ENCODE data around the gene RHEBL1. TPM values are rescaled to one million over a fixed set of nuclear protein-coding genes. Genes with fewer than 3 reads are reported as not detected.

The RHEBL1 gene
- total RNA-seq, 5 donors from 2014 or later (not counting 1 experiment from before 2014, with no cell fraction given) = 2.3 to 5.3 (median 2.5) TPM

- Mint-ChIP-seq H3K36me3 (peaks cover 46% of the 10 kb centered on the region), H3K27ac (no peak overlapping the region), H3K9me3 (no peaks in the 10 kb centered on the region), H3K4me3 (no peak overlapping the region), H3K4me1 (no peaks in the 10 kb centered on the region), H3K27me3 (no peaks in the 10 kb centered on the region)
- Histone ChIP-seq H3K36me3 (ENCODE audit: control insufficient read depth in 2 of 2, extremely low read depth in 1 of 2, insufficient read depth in 1 of 2, low read length in 1 of 2) (peaks cover 23 to 84% of the 10 kb centered on the region in 2 donors), H3K4me3 (ENCODE audit: control insufficient read depth in 1 of 2, extremely low read depth in 1 of 2, low read length in 1 of 2) (no peak overlapping the region), H3K4me1 (ENCODE audit: control insufficient read depth in 1 of 2, extremely low read depth in 1 of 2, insufficient read depth in 2 of 2, low read length in 2 of 2) (peaks cover 0 to 4% of the 10 kb centered on the region in 2 experiments), H3K27me3 (replicated peaks in 1 of 2; ENCODE audit: control insufficient read depth in 2 of 2, extremely low read depth in 1 of 2, insufficient read depth in 2 of 2, low read length in 1 of 2) (no peaks in the 10 kb centered on the region), H3K9me3 (no peaks in the 10 kb centered on the region), H3K27ac (ENCODE audit: low read length) (no peak overlapping the region)
- 97% methylated on average over 19 of the region's 26 CpGs for WGBS (ENCODE audit: insufficient coverage)
- DNase-seq (no peak), ATAC-seq (replicated peaks in 1 of 4) (no peak)
- ChIA-PET POLR2A (interaction anchor here in 1 of 2 donors (0.5 kb wide), 1 partner anchor 9 kb away, joined by 3 read pairs; no protein-coding TSS in a partner anchor), CTCF (no interaction called here)
Measured at GRCh38 chr12:49026678-49027480, 42.9 kb downstream of the RHEBL1 start.

GRCh38 chr12:49026101-49026500 lies 43.7 kb downstream of the RHEBL1 start:
- POLR2A ChIA-PET = no interaction called here
- H3K27ac ChIP-seq (ENCODE audit: low read length) = no peak overlapping the region
- H3K9me3 ChIP-seq = no peaks in the 10 kb centered on the region
- H3K4me1 Mint-ChIP-seq = no peaks in the 10 kb centered on the region
- no peak overlapping the region for H3K4me3 Mint-ChIP-seq
- H3K9me3 Mint-ChIP-seq = no peaks in the 10 kb centered on the region
- peaks cover 50% of the 10 kb centered on the region for H3K36me3 Mint-ChIP-seq
- no peak overlapping the region for H3K4me3 ChIP-seq (ENCODE audit: control insufficient read depth in 1 of 2, extremely low read depth in 1 of 2, low read length in 1 of 2)
- no peaks in the 10 kb centered on the region for H3K27me3 Mint-ChIP-seq
- peaks cover 0 to 1% of the 10 kb centered on the region in 2 experiments for H3K4me1 ChIP-seq (ENCODE audit: control insufficient read depth in 1 of 2, extremely low read depth in 1 of 2, insufficient read depth in 2 of 2, low read length in 2 of 2)
- 98% methylated on average over 21 of the region's 21 CpGs for WGBS (ENCODE audit: insufficient coverage)
- no peaks in the 10 kb centered on the region for H3K27me3 ChIP-seq (replicated peaks in 1 of 2; ENCODE audit: control insufficient read depth in 2 of 2, extremely low read depth in 1 of 2, insufficient read depth in 2 of 2, low read length in 1 of 2)
- CTCF ChIA-PET = no interaction called here
- no peak for ATAC-seq (replicated peaks in 1 of 4)
- H3K27ac Mint-ChIP-seq = no peak overlapping the region
- no peak for DNase-seq
- peaks cover 22 to 88% of the 10 kb centered on the region in 2 donors for H3K36me3 ChIP-seq (ENCODE audit: control insufficient read depth in 2 of 2, extremely low read depth in 1 of 2, insufficient read depth in 1 of 2, low read length in 1 of 2)

- DNase-seq (no peak), ATAC-seq (replicated peaks in 1 of 4) (no peak)
- Mint-ChIP-seq H3K27me3 (no peaks in the 10 kb centered on the region), H3K36me3 (peaks cover 50% of the 10 kb centered on the region), H3K4me1 (no peaks in the 10 kb centered on the region), H3K9me3 (no peaks in the 10 kb centered on the region), H3K4me3 (no peak overlapping the region), H3K27ac (no peak overlapping the region)
- Histone ChIP-seq H3K4me1 (ENCODE audit: control insufficient read depth in 1 of 2, extremely low read depth in 1 of 2, insufficient read depth in 2 of 2, low read length in 2 of 2) (no peaks in the 10 kb centered on the region), H3K4me3 (ENCODE audit: control insufficient read depth in 1 of 2, extremely low read depth in 1 of 2, low read length in 1 of 2) (no peak overlapping the region), H3K36me3 (ENCODE audit: control insufficient read depth in 2 of 2, extremely low read depth in 1 of 2, insufficient read depth in 1 of 2, low read length in 1 of 2) (peaks cover 20 to 85% of the 10 kb centered on the region in 2 donors), H3K9me3 (no peaks in the 10 kb centered on the region), H3K27me3 (replicated peaks in 1 of 2; ENCODE audit: control insufficient read depth in 2 of 2, extremely low read depth in 1 of 2, insufficient read depth in 2 of 2, low read length in 1 of 2) (no peaks in the 10 kb centered on the region), H3K27ac (ENCODE audit: low read length) (no peak overlapping the region)
- no CpG with 5 or more reads among the region's 4 CpGs for WGBS (ENCODE audit: insufficient coverage)
- ChIA-PET CTCF (no interaction called here), POLR2A (no interaction called here)
Measured at GRCh38 chr12:49025463-49025862, 44.3 kb downstream of the RHEBL1 start.

GRCh38 chr12:49024543-49024942 lies 45.2 kb downstream of the RHEBL1 start:
- H3K9me3 Mint-ChIP-seq = no peaks in the 10 kb centered on the region
- Histone ChIP-seq H3K36me3 (ENCODE audit: control insufficient read depth in 2 of 2, extremely low read depth in 1 of 2, insufficient read depth in 1 of 2, low read length in 1 of 2) (peaks cover 20 to 82% of the 10 kb centered on the region in 2 donors), H3K27me3 (replicated peaks in 1 of 2; ENCODE audit: control insufficient read depth in 2 of 2, extremely low read depth in 1 of 2, insufficient read depth in 2 of 2, low read length in 1 of 2) (no peaks in the 10 kb centered on the region), H3K27ac (ENCODE audit: low read length) (no peak overlapping the region), H3K4me3 (ENCODE audit: control insufficient read depth in 1 of 2, extremely low read depth in 1 of 2, low read length in 1 of 2) (no peak overlapping the region), H3K4me1 (ENCODE audit: control insufficient read depth in 1 of 2, extremely low read depth in 1 of 2, insufficient read depth in 2 of 2, low read length in 2 of 2) (peaks cover 3 to 5% of the 10 kb centered on the region in 2 experiments), H3K9me3 (no peaks in the 10 kb centered on the region)
- no peaks in the 10 kb centered on the region for H3K27me3 Mint-ChIP-seq
- ATAC-seq (replicated peaks in 1 of 4) (no peak), DNase-seq (no peak)
- no peak overlapping the region for H3K27ac Mint-ChIP-seq
- POLR2A ChIA-PET = no interaction called here
- peaks cover 5 to 6% (median 5%) of the 10 kb centered on the region in 3 donors for H3K4me1 Mint-ChIP-seq
- 98% methylated on average over 10 of the region's 12 CpGs for WGBS (ENCODE audit: insufficient coverage)
- no peak overlapping the region for H3K4me3 Mint-ChIP-seq
- H3K36me3 Mint-ChIP-seq = peaks cover 45% of the 10 kb centered on the region
- CTCF ChIA-PET = interaction anchor here (0.5 kb wide), 2 partner anchors 693 to 804 kb away, joined by 3 to 4 read pairs; no protein-coding TSS in a partner anchor

- POLR2A ChIA-PET = no interaction called here
- H3K4me1 Mint-ChIP-seq = peaks cover 10 to 11% (median 10%) of the 10 kb centered on the region in 3 donors
- H3K27me3 Mint-ChIP-seq = no peaks in the 10 kb centered on the region
- DNase-seq (no peak), ATAC-seq (replicated peaks in 1 of 4) (no peak)
- CTCF ChIA-PET = interaction anchor here in 1 of 2 donors (0.7 kb wide), 1 partner anchor 96 kb away, joined by 3 read pairs; no protein-coding TSS in a partner anchor
- H3K27ac Mint-ChIP-seq = no peak overlapping the region
- H3K9me3 Mint-ChIP-seq = no peaks in the 10 kb centered on the region
- no CpG with 5 or more reads among the region's 2 CpGs for WGBS (ENCODE audit: insufficient coverage)
- Histone ChIP-seq H3K4me1 (ENCODE audit: control insufficient read depth in 1 of 2, extremely low read depth in 1 of 2, insufficient read depth in 2 of 2, low read length in 2 of 2) (peaks cover 6 to 12% of the 10 kb centered on the region in 2 experiments), H3K27ac (ENCODE audit: low read length) (no peak overlapping the region), H3K27me3 (replicated peaks in 1 of 2; ENCODE audit: control insufficient read depth in 2 of 2, extremely low read depth in 1 of 2, insufficient read depth in 2 of 2, low read length in 1 of 2) (no peaks in the 10 kb centered on the region), H3K4me3 (ENCODE audit: control insufficient read depth in 1 of 2, extremely low read depth in 1 of 2, low read length in 1 of 2) (no peak overlapping the region), H3K36me3 (ENCODE audit: control insufficient read depth in 2 of 2, extremely low read depth in 1 of 2, insufficient read depth in 1 of 2, low read length in 1 of 2) (peaks cover 20 to 75% of the 10 kb centered on the region in 2 donors), H3K9me3 (no peaks in the 10 kb centered on the region)
- no peak overlapping the region for H3K4me3 Mint-ChIP-seq
- peaks cover 42% of the 10 kb centered on the region for H3K36me3 Mint-ChIP-seq
Measured at GRCh38 chr12:49023812-49024211, 46.0 kb downstream of the RHEBL1 start.

- no peak for ATAC-seq (replicated peaks in 1 of 4)
- no peak for DNase-seq
- H3K4me1 ChIP-seq (ENCODE audit: control insufficient read depth in 1 of 2, extremely low read depth in 1 of 2, insufficient read depth in 2 of 2, low read length in 2 of 2) = peaks cover 6 to 18% of the 10 kb centered on the region in 2 experiments
- H3K9me3 Mint-ChIP-seq = no peaks in the 10 kb centered on the region
- peak overlapping the region in 1 of 2 donors; percentile 56 for H3K27ac Mint-ChIP-seq
- H3K27ac ChIP-seq (ENCODE audit: low read length) = no peak overlapping the region
- no peak overlapping the region for H3K4me3 Mint-ChIP-seq
- CTCF ChIA-PET = no interaction called here
- H3K4me1 Mint-ChIP-seq = peaks cover 16 to 18% (median 18%) of the 10 kb centered on the region in 3 donors
- no peak overlapping the region for H3K4me3 ChIP-seq (ENCODE audit: control insufficient read depth in 1 of 2, extremely low read depth in 1 of 2, low read length in 1 of 2)
- H3K36me3 ChIP-seq (ENCODE audit: control insufficient read depth in 2 of 2, extremely low read depth in 1 of 2, insufficient read depth in 1 of 2, low read length in 1 of 2) = peaks cover 20 to 64% of the 10 kb centered on the region in 2 donors
- no peaks in the 10 kb centered on the region for H3K9me3 ChIP-seq
- no peaks in the 10 kb centered on the region for H3K27me3 Mint-ChIP-seq
- POLR2A ChIA-PET = interaction anchor here in 1 of 2 donors (0.6 kb wide), 1 partner anchor 124 kb away, joined by 3 read pairs; no protein-coding TSS in a partner anchor
- no peaks in the 10 kb centered on the region for H3K27me3 ChIP-seq (replicated peaks in 1 of 2; ENCODE audit: control insufficient read depth in 2 of 2, extremely low read depth in 1 of 2, insufficient read depth in 2 of 2, low read length in 1 of 2)
- peaks cover 37% of the 10 kb centered on the region for H3K36me3 Mint-ChIP-seq
- 95% methylated on average over 12 of the region's 15 CpGs for WGBS (ENCODE audit: insufficient coverage)
Measured at GRCh38 chr12:49022558-49023178, 47.1 kb downstream of the RHEBL1 start.
